HL-60 (cell line): ENCODE data around the gene KRT16.

Experiments
- CTCF ChIP-seq: IDR thresholded peaks from one replicate; pipeline ENCODE4 v1.5.1; 2011; ENCODE audit warnings: low read length, control low read depth, inconsistent platforms; ENCODE audit not compliant: insufficient read depth
- GABPA ChIP-seq: IDR thresholded peaks from 2 replicates; pipeline ENCODE4 v1.6.1; 2012; ENCODE audit warnings: low read depth
- POLR2AphosphoS5 ChIP-seq: IDR thresholded peaks from 2 replicates; pipeline ENCODE4 v1.6.1; 2012; ENCODE audit warnings: low read depth
- REST ChIP-seq: IDR thresholded peaks from 2 replicates; pipeline ENCODE4 v1.6.1; 2012; ENCODE audit warnings: low read depth; ENCODE audit not compliant: insufficient replicate concordance
- SPI1 ChIP-seq: IDR thresholded peaks from 2 replicates; pipeline ENCODE4 v1.6.1; 2012; ENCODE audit warnings: low read depth, mild to moderate bottlenecking, borderline replicate concordance

GRCh38 chr17:41578538-41578937 is 34.0 kb downstream of the KRT16 start:
- TF ChIP-seq CTCF (no peak), SPI1 (no peak), GABPA (no peak), POLR2AphosphoS5 (no peak), REST (no peak)
